GM10266 (cell line): ENCODE results near the gene LAMA5.

Experiments used
- DNase-seq: peaks from one replicate; pipeline ENCODE4 v3.0.0; 2012; ENCODE audit errors: extremely low spot score
- CTCF ChIP-seq: IDR thresholded peaks from 2 replicates; pipeline ENCODE4 v1.5.1; 2012; ENCODE audit warnings: mild to moderate bottlenecking, low read depth; ENCODE audit not compliant: control insufficient read depth, insufficient read depth; ENCODE audit errors: missing control alignments

The LAMA5 gene

GRCh38 chr20:62268228-62268900 lies 98.7 kb downstream of the LAMA5 start:
- no peak for TF ChIP-seq CTCF

GRCh38 chr20:62267543-62267942 lies 99.6 kb downstream of the LAMA5 start:
- TF ChIP-seq CTCF, result no peak
- no peak for DNase-seq

More at GRCh38 chr20:62268228-62268900, 98.7 kb downstream of the LAMA5 start:
- no peak for DNase-seq

DNA sequence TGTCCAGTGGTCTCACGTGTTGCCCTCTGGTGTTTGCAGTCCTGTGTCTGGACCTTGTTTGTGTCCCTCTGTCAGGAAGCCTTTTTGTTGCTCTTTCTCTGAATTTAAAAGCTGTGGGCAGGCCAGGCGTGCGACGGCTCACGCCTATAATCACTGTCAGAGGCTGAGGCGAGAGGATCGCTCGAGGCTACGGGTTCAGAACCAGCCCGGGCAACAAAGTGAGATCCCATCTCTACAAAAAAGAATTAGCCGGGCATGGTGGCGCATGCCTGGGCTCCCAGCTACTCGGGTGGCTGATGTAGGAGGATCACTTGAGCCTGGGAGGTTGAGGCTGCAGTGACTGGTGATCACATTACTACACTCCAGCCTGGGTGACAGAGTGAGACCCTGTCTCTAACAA lies 100.3 kb downstream of the LAMA5 start:
- DNase-seq, result no peak
- no peak for TF ChIP-seq CTCF

DNA sequence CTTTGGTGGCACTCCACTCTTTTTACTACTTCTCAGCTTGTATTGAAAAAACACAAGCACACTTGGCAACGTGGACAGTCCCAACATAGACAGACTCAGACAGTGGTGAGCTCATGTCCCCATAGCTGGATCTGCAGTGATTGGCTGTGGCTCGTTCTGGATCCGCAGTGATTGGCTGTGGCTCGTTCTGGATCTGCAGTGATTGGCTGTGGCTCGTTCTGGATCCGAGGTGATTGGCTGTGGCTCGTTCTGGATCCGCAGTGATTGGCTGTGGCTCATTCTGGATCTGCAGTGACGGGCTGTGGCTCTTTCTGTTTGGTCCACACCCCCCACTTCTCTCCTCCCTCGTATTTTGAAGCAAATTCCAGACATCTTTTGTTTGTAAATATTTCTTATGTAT lies 100.8 kb downstream of the LAMA5 start:
- no peak for DNase-seq
- no peak for TF ChIP-seq CTCF

GRCh38 chr20:62265365-62265764 lies 101.7 kb downstream of the LAMA5 start:
- TF ChIP-seq CTCF, result no peak
- no peak for DNase-seq

DNA sequence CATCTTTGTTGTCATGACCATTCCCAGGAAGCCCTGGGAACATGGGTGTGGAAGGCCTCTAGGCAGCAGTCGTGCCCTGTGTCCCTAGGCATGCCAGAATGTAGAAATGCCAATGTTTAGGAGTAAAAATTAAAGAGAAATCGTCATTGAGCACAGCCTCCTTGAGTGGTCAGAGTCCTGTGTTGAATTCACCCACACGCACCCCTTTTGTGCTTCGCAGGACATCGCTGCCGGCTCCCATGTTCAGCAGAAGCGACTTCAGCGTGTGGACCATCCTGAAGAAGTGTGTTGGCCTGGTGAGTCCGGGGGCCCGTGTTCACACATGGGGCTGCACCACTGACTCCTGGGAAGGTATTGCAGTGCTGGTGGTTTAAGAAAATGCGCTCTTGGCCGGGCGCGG lies 103.7 kb downstream of the LAMA5 start:
- no peak for TF ChIP-seq CTCF
- DNase-seq, result no peak

DNA sequence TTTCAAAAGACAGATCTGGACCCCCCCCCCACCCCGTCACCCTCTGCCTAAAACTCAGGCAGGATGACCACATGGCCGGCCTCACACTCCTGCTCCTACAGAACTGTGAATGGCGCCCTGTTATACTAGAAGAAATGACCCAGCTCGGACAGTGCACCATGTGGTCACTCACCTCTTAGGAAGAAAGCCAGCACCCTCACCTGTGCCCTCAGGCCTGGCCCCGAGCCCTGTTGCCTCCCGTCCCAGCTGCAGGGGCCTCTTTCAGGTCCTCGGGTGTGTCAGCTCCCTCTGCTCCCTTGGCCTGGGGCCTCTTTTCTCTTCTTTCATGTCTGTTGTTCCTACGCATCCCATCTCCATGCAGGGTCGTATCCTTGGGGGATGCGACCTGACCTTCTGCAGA lies 105.0 kb downstream of the LAMA5 start:
- no peak for DNase-seq
- TF ChIP-seq CTCF, result no peak

DNA sequence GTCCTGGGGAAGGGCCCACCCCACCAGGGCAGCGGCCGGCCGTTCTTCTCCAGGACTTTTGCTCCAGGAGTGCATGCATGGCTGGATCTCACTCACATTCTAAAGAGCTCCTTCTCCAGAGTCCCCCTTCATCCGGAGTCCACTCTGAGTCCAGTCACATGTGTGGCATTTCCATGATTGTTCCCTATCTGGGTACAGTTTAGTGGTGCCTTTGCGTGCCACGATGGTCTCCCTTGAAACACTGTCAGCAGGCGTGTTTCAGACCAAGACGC lies 107.9 kb downstream of the LAMA5 start:
- no peak for DNase-seq
- TF ChIP-seq CTCF, result no peak
